Inflammatory macrophage treated with lipopolysaccharide for 4 hours (primary cell): Measurements from ENCODE around the gene LRRC63.
"Not testable (repeated sequence)": the region's sequence is repeated elsewhere in the genome, so short reads cannot be mapped to it uniquely, and the experiment has no call there.

Experiments
- DNase-seq: peaks from one replicate; pipeline ENCODE4 v3.0.0-alpha.2; 2020

LRRC63 gene

GRCh38 chr13:46182491-46182877 lies 29.2 kb upstream of the LRRC63 start:
- no peak for DNase-seq

GRCh38 chr13:46183018-46183946 lies 28.4 kb upstream of the LRRC63 start:
- peak; percentile 38 for DNase-seq

GRCh38 chr13:46184277-46184699 lies 27.4 kb upstream of the LRRC63 start:
- peak; percentile 68 for DNase-seq

- DNase-seq = no peak
These were observed 26.1 kb upstream of the LRRC63 start for GRCh38 chr13:46185634-46186033.

GRCh38 chr13:46192412-46192811 lies 19.3 kb upstream of the LRRC63 start:
- DNase-seq = peak; percentile 44

GRCh38 chr13:46195016-46195415 lies 16.7 kb upstream of the LRRC63 start:
- peak; percentile 83 for DNase-seq

- DNase-seq = peak; percentile 74
These were observed 14.3 kb upstream of the LRRC63 start for GRCh38 chr13:46197299-46198048.

GRCh38 chr13:46198696-46199193 lies 13.0 kb upstream of the LRRC63 start:
- no peak for DNase-seq

- peak; percentile 69 for DNase-seq
These were observed 9.4 kb upstream of the LRRC63 start for GRCh38 chr13:46202188-46202795.

GRCh38 chr13:46202966-46203365 lies 8.8 kb upstream of the LRRC63 start:
- peak; percentile 62 for DNase-seq

- no peak for DNase-seq
These were observed 5.6 kb upstream of the LRRC63 start for GRCh38 chr13:46206143-46206542.

- no peak for DNase-seq
These were observed 3.9 kb upstream of the LRRC63 start for GRCh38 chr13:46207828-46208227.

- no peak for DNase-seq
These were observed 1.2 kb upstream of the LRRC63 start for GRCh38 chr13:46210362-46211083.

- peak; percentile 57 for DNase-seq
These were observed 629 bp upstream of the LRRC63 start for GRCh38 chr13:46211116-46211482.

GRCh38 chr13:46213242-46213641 lies 1.5 kb downstream of the LRRC63 start:
- DNase-seq = no peak

- DNase-seq = not testable (repeated sequence)
These were observed 3.0 kb downstream of the LRRC63 start for GRCh38 chr13:46214741-46215140.

- DNase-seq = not testable (repeated sequence)
These were observed 8.5 kb downstream of the LRRC63 start for GRCh38 chr13:46220234-46220633.

- DNase-seq = no peak
These were observed 17.5 kb downstream of the LRRC63 start for GRCh38 chr13:46229251-46229650.

GRCh38 chr13:46232281-46232680 lies 20.6 kb downstream of the LRRC63 start:
- DNase-seq = no peak

- DNase-seq = peak; percentile 60
These were observed 23.6 kb downstream of the LRRC63 start for GRCh38 chr13:46235286-46235685.

GRCh38 chr13:46265292-46265691 lies 53.6 kb downstream of the LRRC63 start:
- DNase-seq = no peak

- no peak for DNase-seq
These were observed 55.4 kb downstream of the LRRC63 start for GRCh38 chr13:46267166-46267565.

GRCh38 chr13:46270416-46270815 lies 58.7 kb downstream of the LRRC63 start:
- DNase-seq = no peak
